Neuron (in vitro differentiated cells): ENCODE measurements around the gene PRSS33.

Experiments
- H2AFZ ChIP-seq: one replicate; pipeline ENCODE4 v1.6.1; 2013; ENCODE audit warnings: low read depth, mild to moderate bottlenecking, inconsistent platforms, low read length, moderate library complexity
- H3K27me3 ChIP-seq: one replicate; pipeline ENCODE4 v1.6.1; 2013; ENCODE audit warnings: low read length; ENCODE audit not compliant: insufficient read depth
- H3K36me3 ChIP-seq: one replicate; pipeline ENCODE4 v1.6.1; 2013; ENCODE audit warnings: low read length; ENCODE audit not compliant: insufficient read depth
- H3K4me1 ChIP-seq: one replicate; pipeline ENCODE4 v1.6.1; 2013; ENCODE audit warnings: low read length; ENCODE audit not compliant: insufficient read depth
- H3K4me3 ChIP-seq: 2 replicates; pipeline ENCODE4 v1.5.1; 2013; ENCODE audit warnings: mild to moderate bottlenecking, low read length, moderate library complexity
- H3K9me3 ChIP-seq: one replicate; pipeline ENCODE4 v1.6.1; 2013; ENCODE audit warnings: low read length

Gene PRSS33

GRCh38 chr16:2799859-2800226 is 12.5 kb upstream of the PRSS33 start:
- Histone ChIP-seq H3K4me1 (no peaks in the 10 kb centered on the region), H3K36me3 (no peaks in the 10 kb centered on the region), H3K9me3 (peaks cover 6% of the 10 kb centered on the region), H3K27me3 (no peaks in the 10 kb centered on the region), H3K4me3 (no peak overlapping the region), H2AFZ (no peak overlapping the region)

GRCh38 chr16:2799205-2799858 is 12.0 kb upstream of the PRSS33 start:
- no peaks in the 10 kb centered on the region for H3K36me3 ChIP-seq
- H2AFZ ChIP-seq, result no peak overlapping the region
- no peaks in the 10 kb centered on the region for H3K27me3 ChIP-seq
- H3K4me3 ChIP-seq, result no peak overlapping the region
- H3K9me3 ChIP-seq, result peaks cover 5% of the 10 kb centered on the region
- H3K4me1 ChIP-seq, result no peaks in the 10 kb centered on the region

GRCh38 chr16:2798723-2799204 is 11.4 kb upstream of the PRSS33 start:
- H3K27me3 ChIP-seq, result peaks cover 3% of the 10 kb centered on the region
- no peaks in the 10 kb centered on the region for H3K9me3 ChIP-seq
- no peaks in the 10 kb centered on the region for H3K36me3 ChIP-seq
- no peak overlapping the region for H2AFZ ChIP-seq
- no peak overlapping the region for H3K4me3 ChIP-seq
- H3K4me1 ChIP-seq, result no peaks in the 10 kb centered on the region

- no peaks in the 10 kb centered on the region for H3K9me3 ChIP-seq
- H3K4me3 ChIP-seq, result no peak overlapping the region
- peaks cover 5% of the 10 kb centered on the region for H3K27me3 ChIP-seq
- no peaks in the 10 kb centered on the region for H3K4me1 ChIP-seq
- no peaks in the 10 kb centered on the region for H3K36me3 ChIP-seq
- no peak overlapping the region for H2AFZ ChIP-seq
Observed at GRCh38 chr16:2795395-2796143, 8.2 kb upstream of the PRSS33 start.

GRCh38 chr16:2792940-2793339 is 5.6 kb upstream of the PRSS33 start:
- Histone ChIP-seq H3K27me3 (peaks cover 5% of the 10 kb centered on the region), H3K9me3 (no peaks in the 10 kb centered on the region), H3K36me3 (no peaks in the 10 kb centered on the region), H2AFZ (no peak overlapping the region), H3K4me3 (no peak overlapping the region), H3K4me1 (no peaks in the 10 kb centered on the region)

GRCh38 chr16:2791174-2791573 is 3.8 kb upstream of the PRSS33 start:
- Histone ChIP-seq H2AFZ (no peak overlapping the region), H3K4me3 (no peak overlapping the region), H3K9me3 (no peaks in the 10 kb centered on the region), H3K27me3 (peaks cover 5% of the 10 kb centered on the region), H3K4me1 (no peaks in the 10 kb centered on the region), H3K36me3 (no peaks in the 10 kb centered on the region)

- H3K4me1 ChIP-seq, result no peaks in the 10 kb centered on the region
- H3K4me3 ChIP-seq, result no peak overlapping the region
- H2AFZ ChIP-seq, result no peak overlapping the region
- no peaks in the 10 kb centered on the region for H3K36me3 ChIP-seq
- no peaks in the 10 kb centered on the region for H3K9me3 ChIP-seq
- peaks cover 5% of the 10 kb centered on the region for H3K27me3 ChIP-seq
Observed at GRCh38 chr16:2790631-2791030, 3.3 kb upstream of the PRSS33 start.

GRCh38 chr16:2787961-2788360 is 601 bp upstream of the PRSS33 start:
- H3K9me3 ChIP-seq, result no peaks in the 10 kb centered on the region
- no peak overlapping the region for H2AFZ ChIP-seq
- peaks cover 2% of the 10 kb centered on the region for H3K27me3 ChIP-seq
- H3K4me1 ChIP-seq, result no peaks in the 10 kb centered on the region
- H3K4me3 ChIP-seq, result no peak overlapping the region
- no peaks in the 10 kb centered on the region for H3K36me3 ChIP-seq

GRCh38 chr16:2786826-2787151 is 571 bp downstream of the PRSS33 start:
- Histone ChIP-seq H3K36me3 (no peaks in the 10 kb centered on the region), H3K4me1 (no peaks in the 10 kb centered on the region), H3K27me3 (peaks cover 2% of the 10 kb centered on the region), H2AFZ (no peak overlapping the region), H3K4me3 (no peak overlapping the region), H3K9me3 (no peaks in the 10 kb centered on the region)

- Histone ChIP-seq H3K9me3 (no peaks in the 10 kb centered on the region), H3K4me3 (no peak overlapping the region), H3K4me1 (no peaks in the 10 kb centered on the region), H3K27me3 (peaks cover 2% of the 10 kb centered on the region), H2AFZ (no peak overlapping the region), H3K36me3 (no peaks in the 10 kb centered on the region)
Observed at GRCh38 chr16:2786061-2786825, 1.1 kb downstream of the PRSS33 start.

GRCh38 chr16:2785101-2785991 is 2.0 kb downstream of the PRSS33 start:
- no peaks in the 10 kb centered on the region for H3K27me3 ChIP-seq
- no peaks in the 10 kb centered on the region for H3K4me1 ChIP-seq
- H2AFZ ChIP-seq, result no peak overlapping the region
- no peaks in the 10 kb centered on the region for H3K9me3 ChIP-seq
- no peak overlapping the region for H3K4me3 ChIP-seq
- H3K36me3 ChIP-seq, result no peaks in the 10 kb centered on the region

GRCh38 chr16:2784358-2785100 is 2.8 kb downstream of the PRSS33 start:
- no peaks in the 10 kb centered on the region for H3K36me3 ChIP-seq
- H3K4me3 ChIP-seq, result no peak overlapping the region
- H2AFZ ChIP-seq, result no peak overlapping the region
- no peaks in the 10 kb centered on the region for H3K27me3 ChIP-seq
- H3K9me3 ChIP-seq, result no peaks in the 10 kb centered on the region
- H3K4me1 ChIP-seq, result no peaks in the 10 kb centered on the region
